Retinal pigment epithelial cell (primary cell): ENCODE data around the gene DNAJC7.

Experiments
- DNase-seq: peaks from one replicate; pipeline ENCODE4 v3.0.0-alpha.2; 2010; ENCODE audit warnings: low read depth
- H3K4me3 ChIP-seq: 2 replicates; pipeline ENCODE4 v1.5.1; 2011; ENCODE audit warnings: mild to moderate bottlenecking, low read length, control low read depth, moderate library complexity
- TF ChIP-seq, protein P1 (sequence below): conservative IDR thresholded peaks from 2 replicates; pipeline ENCODE4 v1.5.1; 2011; ENCODE audit warnings: low read depth, low read length, control low read depth, inconsistent platforms

The DNAJC7 gene, protein sequence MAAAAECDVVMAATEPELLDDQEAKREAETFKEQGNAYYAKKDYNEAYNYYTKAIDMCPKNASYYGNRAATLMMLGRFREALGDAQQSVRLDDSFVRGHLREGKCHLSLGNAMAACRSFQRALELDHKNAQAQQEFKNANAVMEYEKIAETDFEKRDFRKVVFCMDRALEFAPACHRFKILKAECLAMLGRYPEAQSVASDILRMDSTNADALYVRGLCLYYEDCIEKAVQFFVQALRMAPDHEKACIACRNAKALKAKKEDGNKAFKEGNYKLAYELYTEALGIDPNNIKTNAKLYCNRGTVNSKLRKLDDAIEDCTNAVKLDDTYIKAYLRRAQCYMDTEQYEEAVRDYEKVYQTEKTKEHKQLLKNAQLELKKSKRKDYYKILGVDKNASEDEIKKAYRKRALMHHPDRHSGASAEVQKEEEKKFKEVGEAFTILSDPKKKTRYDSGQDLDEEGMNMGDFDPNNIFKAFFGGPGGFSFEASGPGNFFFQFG

DNA sequence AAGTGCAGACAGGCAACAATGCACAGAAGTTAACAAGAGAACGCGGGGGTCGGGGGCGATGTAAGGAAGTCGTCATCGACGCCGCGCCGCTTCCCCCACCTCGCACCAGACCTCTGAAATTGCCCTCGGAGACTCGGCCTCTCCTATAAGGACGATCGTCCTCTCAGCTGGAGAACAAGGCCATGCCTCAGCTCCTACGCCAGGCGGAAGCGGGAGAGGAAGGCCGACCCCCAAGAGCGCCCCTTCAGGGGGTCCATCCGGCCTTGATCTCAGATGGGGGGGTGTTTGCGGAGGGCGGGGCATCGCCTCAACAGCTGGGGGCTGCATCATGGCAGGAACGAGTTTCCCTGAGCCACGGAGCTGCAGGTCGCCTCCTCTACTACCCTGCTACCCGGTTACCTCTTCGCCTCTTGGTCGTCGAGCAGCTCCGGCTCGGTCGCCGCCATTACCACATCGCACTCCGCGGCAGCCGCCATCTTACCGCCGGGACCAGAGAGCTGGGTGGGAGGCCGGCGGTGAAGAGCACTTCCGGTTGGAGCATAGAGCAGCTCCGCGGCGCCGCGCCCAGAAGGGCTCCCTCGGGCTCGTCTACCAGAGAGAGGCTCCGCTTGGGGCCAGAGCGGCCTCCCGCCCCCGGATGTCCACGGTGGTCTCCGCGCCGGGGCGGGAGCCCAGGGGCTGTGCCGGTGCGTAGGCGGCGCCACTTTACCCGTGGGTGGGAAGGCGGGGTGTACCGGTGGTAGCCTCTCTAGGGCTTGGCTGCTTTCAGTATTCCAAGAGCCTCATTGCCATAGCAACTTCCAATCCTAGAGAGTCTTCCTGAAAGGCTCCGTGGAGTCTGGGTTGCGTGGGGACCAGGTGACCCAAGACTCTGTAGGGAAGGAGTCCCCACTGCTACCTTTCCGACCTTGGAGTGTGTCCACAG lies at the start of gene DNAJC7:
DNAJC7 (minus strand) TSS at position 499 of the 925 bp plus-strand sequence; CDS start at position 476, 23 bp downstream.
- TF ChIP-seq, protein P1, sequence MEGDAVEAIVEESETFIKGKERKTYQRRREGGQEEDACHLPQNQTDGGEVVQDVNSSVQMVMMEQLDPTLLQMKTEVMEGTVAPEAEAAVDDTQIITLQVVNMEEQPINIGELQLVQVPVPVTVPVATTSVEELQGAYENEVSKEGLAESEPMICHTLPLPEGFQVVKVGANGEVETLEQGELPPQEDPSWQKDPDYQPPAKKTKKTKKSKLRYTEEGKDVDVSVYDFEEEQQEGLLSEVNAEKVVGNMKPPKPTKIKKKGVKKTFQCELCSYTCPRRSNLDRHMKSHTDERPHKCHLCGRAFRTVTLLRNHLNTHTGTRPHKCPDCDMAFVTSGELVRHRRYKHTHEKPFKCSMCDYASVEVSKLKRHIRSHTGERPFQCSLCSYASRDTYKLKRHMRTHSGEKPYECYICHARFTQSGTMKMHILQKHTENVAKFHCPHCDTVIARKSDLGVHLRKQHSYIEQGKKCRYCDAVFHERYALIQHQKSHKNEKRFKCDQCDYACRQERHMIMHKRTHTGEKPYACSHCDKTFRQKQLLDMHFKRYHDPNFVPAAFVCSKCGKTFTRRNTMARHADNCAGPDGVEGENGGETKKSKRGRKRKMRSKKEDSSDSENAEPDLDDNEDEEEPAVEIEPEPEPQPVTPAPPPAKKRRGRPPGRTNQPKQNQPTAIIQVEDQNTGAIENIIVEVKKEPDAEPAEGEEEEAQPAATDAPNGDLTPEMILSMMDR, result no peak
- DNase-seq, result peak; percentile 66
- H3K4me3 ChIP-seq, result peak within 1 kb of the TSS; percentile 99

DNA sequence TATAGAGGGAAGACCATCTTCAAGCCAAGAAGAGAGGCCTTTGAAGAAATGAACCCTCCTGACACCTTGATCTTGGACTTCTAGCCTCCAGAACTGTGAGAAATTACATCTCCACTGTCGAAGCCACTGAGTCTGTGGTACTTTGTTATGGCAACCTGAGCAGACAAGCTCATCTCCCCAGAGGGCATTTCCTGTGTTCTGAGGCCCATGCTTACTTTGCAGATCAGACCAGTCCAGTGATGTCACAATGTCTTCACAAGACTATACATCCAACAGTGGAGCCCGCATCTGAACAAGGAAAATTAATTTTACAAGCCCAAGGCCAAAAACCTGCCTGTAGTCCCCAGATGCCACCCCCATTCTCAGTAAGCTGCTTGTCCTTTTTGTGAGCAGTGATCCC lies 48.0 kb upstream of the DNAJC7 start:
- TF ChIP-seq, protein P1, result no peak
- H3K4me3 ChIP-seq, result no peak overlapping the region
- no peak for DNase-seq

DNA sequence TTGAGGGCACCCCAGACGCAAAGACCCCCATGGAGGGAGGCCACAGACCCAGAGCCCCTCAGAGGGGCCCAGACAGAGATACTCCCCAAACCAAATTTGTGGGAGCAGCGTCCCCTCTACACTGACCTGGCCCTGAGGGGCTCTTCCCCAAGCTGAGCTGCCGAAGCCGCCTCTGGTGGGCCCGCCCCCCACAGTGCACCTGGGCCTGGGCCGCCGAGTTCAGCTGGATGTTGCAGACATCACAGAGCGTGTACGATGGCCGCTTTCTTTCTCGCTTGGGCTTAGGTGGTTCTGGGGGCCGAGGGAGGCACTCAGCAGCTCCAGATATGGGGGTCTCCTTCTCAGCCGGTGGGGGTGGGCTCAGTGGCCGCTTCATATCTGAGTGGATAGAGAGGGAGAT lies 45.4 kb upstream of the DNAJC7 start:
- TF ChIP-seq, protein P1, result no peak
- H3K4me3 ChIP-seq, result no peak overlapping the region
- DNase-seq, result no peak

DNA sequence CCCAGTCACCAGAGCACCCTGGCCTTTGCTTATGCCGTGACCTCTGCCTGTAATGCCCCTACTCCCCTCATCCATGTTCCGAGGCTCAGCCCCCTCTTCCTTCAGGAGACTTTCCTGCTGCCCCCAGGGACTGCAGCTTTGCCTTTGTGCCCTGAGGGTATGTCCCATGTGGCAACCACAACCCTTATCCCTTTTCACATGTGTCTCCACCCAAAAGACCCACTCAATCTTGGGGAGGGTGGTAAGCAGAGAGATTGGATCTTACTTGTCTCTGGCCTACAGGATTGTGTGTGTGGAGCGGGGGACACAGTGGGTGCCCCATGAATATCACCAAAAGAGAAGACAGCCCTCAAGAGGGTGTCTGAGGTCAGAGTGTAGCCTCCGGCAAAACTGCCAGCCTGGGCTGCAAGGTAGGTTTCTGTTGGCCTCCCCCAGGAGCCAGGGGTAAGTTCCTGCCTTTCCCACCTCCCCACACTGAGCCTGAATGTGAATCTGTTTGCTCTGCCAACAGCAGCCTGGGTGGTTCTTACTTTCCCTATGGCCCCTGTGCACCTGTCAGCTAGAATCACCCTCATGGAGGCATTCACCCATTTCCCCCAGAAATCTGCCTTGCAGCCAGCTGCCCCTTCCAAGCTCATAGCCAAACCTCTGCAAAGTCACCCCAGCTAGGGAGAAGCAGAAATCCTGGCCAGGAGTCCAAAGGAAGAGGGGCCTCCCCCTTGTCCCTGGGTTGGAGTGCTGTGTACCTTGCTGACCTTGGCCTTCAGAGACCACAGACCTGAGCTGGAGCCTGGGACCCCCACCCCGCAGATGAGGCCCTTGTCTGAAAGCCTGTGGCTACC lies 44.6 kb upstream of the DNAJC7 start:
- no peak overlapping the region for H3K4me3 ChIP-seq

DNA sequence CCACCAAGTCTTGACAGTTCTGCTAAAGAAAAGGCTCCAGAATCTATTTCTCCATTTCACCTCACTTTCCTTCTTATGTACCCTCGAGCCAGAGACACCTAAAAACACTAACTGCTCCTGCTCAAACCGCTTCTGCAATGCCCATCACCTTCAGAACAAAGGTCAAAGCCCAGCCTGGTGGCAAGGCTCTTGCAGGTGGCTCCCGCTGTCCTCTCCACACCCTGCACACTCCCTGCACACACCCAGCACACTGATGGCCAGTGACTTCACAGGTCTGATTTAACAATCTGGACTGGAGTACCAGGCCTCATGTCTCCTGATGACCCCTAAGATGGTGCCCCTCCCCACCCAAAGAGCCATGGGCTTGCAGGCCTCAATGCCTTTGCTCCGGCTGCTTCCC lies 43.0 kb upstream of the DNAJC7 start:
- TF ChIP-seq, protein P1, result no peak
- no peak for DNase-seq
- H3K4me3 ChIP-seq, result no peak overlapping the region

More for the DNA sequence above, 44.6 kb upstream of the DNAJC7 start:
- TF ChIP-seq, protein P1, result no peak
- peak; percentile 53 for DNase-seq

DNA sequence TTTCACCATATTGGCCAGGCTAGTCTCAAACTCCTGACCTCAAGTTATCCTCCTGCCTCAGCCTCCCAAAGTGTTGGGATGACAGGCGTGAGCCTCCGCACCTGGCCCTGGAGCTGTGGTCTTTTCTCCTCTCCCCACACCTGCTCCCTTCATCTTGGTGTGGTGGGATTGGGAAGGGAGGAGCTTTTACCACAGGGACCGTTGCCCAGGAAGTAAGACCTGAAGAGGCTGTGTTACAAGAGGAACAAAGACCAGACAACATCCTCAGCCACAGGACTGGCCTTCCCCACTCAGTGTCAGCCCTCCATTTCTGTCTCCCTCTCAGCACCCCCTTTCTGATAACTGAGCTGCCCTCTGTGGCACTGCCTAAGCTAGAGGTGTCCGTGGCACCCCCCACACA lies 42.6 kb upstream of the DNAJC7 start:
- DNase-seq, result no peak
- no peak overlapping the region for H3K4me3 ChIP-seq
- TF ChIP-seq, protein P1, result no peak
